Epithelial cell of proximal tubule (primary cell): ENCODE data around the gene KRT36. TPM values are rescaled to one million over a fixed set of nuclear protein-coding genes. Genes with fewer than 3 reads are reported as not detected.

Source experiments
- DNase-seq: peaks from one replicate; pipeline ENCODE4 v3.0.0-alpha.2; 2011; ENCODE audit warnings: low read depth
- H3K4me3 ChIP-seq: 2 replicates; pipeline ENCODE4 v1.5.1; 2011; ENCODE audit warnings: low read depth, mild to moderate bottlenecking, low read length
- CTCF ChIP-seq: conservative IDR thresholded peaks from 2 replicates; pipeline ENCODE4 v1.5.1; 2012; ENCODE audit warnings: low read depth, mild to moderate bottlenecking, low read length
- total RNA-seq: library from RNA; depleted of rRNA; stranded (reverse); fragments of >200 nt; gene quantifications from 2 replicates; pipeline ENCODE4 v1.2.3, GENCODE V29; 2015

Gene KRT36
- total RNA-seq, 1 donor from 2014 or later: not detected

DNA sequence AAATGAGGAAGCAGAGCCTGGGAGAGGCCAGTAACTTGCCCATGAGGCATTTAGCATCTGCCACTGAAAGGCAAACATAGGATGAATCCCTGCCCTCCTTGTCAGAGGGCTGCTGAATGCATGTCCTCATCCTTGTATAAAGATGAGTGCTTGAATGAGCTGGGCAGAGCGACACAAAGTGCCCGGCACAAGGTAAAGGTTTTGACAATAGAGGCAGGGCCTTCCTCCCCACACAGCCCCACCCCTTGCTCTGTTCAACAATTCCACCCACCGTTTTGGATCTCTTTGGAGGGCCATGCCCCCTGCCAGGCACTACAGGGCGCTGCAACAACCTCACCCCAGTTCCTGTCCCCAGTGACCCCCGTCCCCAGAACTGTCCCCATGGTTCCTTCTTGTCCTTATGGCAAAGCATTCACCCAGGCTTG lies 39.8 kb upstream of the KRT36 start:
- TF ChIP-seq CTCF: no peak
- DNase-seq: no peak
- no peak overlapping the region for H3K4me3 ChIP-seq

DNA sequence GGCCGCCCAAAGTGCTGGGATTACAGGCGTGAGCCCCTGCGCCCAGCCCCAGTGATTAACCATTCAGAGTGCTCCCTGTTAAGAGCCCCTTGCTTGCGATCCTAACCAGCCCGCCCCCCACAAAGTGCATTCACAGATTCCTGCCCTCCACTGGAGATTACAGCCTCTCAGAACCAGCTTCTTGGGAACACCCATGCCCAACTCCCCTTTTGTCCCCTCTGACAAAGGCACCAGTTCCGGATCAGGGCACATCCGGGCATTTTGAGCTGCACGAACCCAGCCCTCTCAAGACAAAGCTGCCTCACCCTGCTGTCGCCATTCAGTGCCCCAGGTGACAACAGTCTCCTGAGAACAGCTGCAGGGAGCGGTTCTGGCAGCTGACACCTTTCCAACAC lies 39.2 kb upstream of the KRT36 start:
- no peak overlapping the region for H3K4me3 ChIP-seq
- TF ChIP-seq CTCF: no peak
- DNase-seq: no peak

DNA sequence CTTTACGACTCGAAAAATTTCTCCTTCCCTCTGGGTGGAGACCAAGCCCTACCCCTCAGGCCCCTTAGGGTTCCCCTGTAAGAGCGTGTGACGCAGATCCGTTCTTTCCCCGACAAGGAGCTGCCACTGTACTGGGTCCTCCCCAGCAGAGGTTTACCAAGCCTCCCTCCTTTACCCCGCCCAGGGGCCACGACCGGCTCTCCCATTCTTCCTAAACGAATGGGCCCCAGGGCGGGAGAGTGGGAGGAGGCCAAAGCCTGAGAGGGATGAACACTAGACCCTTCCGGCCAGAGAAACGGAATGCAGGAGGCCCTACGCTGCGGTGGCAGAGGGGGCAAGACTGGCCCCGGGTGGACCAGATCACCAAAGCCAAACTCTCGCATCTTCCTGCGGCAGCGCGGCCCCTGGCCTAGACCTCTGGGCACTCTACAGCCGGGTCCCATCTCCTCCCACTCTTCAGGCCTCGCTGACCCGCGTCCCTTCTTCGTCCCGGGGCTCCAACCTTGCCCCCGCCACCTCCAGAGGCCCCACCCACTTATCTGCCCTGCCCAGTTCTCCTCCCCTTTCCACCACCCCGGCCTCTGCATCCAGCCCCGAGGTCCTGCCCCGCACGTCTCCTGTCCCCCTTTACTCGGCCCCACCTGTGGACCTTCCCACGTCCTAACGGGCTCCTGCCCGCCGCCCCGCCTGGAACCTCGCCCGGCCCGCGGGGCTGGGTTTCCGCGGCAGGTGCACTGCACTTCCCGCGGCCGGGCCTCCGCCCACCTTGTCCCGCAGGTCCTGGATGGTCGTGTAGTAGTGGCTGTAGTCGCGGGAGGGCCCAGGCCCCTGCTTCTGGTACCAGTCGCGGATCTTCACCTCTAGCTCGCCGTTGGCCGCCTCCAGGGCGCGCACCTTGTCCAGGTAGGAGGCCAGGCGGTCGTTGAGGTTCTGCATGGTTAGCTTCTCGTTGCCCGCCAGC lies 37.6 kb upstream of the KRT36 start:
- TF ChIP-seq CTCF: no peak
- H3K4me3 ChIP-seq: peak overlapping the region; percentile 85
- no peak for DNase-seq

- TF ChIP-seq CTCF: no peak
- DNase-seq: no peak
- no peak overlapping the region for H3K4me3 ChIP-seq
These were observed 34.6 kb upstream of the KRT36 start for GRCh38 chr17:41524261-41524660.

DNA sequence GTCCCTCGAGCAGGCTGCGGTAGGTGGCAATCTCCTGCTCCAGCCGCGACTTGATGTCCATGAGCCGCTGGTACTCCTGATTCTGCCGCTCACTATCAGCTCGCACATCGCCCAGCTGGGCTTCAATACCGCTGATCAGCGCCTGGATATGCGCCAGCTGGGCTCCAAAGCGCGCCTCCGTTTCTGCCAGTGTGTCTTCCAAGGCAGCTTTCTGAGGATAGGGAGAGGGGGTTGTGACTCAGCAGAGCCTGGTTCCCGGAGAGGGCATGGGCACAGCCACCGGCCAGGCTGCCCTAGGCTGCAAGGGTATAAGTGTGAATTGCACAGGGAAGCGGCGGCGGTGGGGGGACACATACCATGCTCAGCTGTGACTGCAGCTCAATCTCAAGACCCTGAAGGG lies 34.1 kb upstream of the KRT36 start:
- DNase-seq: no peak
- no peak for TF ChIP-seq CTCF
- H3K4me3 ChIP-seq: no peak overlapping the region

GRCh38 chr17:41523225-41523593 lies 33.5 kb upstream of the KRT36 start:
- no peak overlapping the region for H3K4me3 ChIP-seq
- no peak for TF ChIP-seq CTCF
- no peak for DNase-seq
